H1 (cell line): ENCODE results near the gene LHFPL2.

Experiments used
- POLR2A ChIP-seq, 2 experiments: IDR thresholded peaks; 1 replicate in 1 of 2; 2 replicates in 1 of 2; pipeline ENCODE4 v1.6.1; 2011; ENCODE audit warnings: low read depth in 2 of 2, low read length in 2 of 2, mild to moderate bottlenecking in 2 of 2; ENCODE audit errors: control extremely low read depth in 1 of 2
- TF ChIP-seq, protein P1 (sequence below): IDR thresholded peaks from 2 replicates; pipeline ENCODE4 v1.6.1; 2012; ENCODE audit warnings: inconsistent platforms
- TF ChIP-seq, protein P2 (sequence below), 3 experiments: IDR thresholded peaks; 1 replicate in 2 of 3; 2 replicates in 1 of 3; pipeline versions ENCODE4 v1.5.1 to v1.6.1; 2011; ENCODE audit warnings: low read length in 3 of 3, mild to moderate bottlenecking in 3 of 3, inconsistent platforms in 2 of 3, low read depth in 1 of 3, moderate library complexity in 1 of 3; ENCODE audit not compliant: insufficient read depth in 1 of 3; ENCODE audit errors: control extremely low read depth in 1 of 3

DNA sequence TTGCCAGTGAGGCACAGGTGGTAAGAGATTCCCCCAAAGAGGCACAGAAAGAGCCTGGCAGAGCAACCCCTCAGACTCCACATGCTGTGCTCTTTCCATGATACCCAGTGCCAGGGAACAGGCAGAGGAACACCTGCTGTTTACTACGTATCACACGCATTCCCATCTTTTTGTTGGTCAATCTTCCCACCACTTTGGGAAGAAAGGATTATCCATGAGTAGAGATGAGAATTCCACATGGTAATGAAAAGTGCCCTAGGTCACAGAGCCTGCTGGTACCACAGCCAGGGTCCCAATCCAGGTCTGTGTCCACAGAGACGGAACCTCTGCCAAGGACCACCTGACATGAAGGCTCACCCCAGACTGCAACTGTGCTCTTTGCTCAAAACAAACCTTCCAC, 86.6 kb downstream of the LHFPL2 start:
- TF ChIP-seq, protein P1, sequence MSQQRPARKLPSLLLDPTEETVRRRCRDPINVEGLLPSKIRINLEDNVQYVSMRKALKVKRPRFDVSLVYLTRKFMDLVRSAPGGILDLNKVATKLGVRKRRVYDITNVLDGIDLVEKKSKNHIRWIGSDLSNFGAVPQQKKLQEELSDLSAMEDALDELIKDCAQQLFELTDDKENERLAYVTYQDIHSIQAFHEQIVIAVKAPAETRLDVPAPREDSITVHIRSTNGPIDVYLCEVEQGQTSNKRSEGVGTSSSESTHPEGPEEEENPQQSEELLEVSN, result no peak
- no peak for TF ChIP-seq POLR2A (IDR thresholded peaks at IDR 0.05; ENCODE audit: control extremely low read depth in 1 of 2, low read depth in 2 of 2, low read length in 2 of 2)
- TF ChIP-seq, protein P2, sequence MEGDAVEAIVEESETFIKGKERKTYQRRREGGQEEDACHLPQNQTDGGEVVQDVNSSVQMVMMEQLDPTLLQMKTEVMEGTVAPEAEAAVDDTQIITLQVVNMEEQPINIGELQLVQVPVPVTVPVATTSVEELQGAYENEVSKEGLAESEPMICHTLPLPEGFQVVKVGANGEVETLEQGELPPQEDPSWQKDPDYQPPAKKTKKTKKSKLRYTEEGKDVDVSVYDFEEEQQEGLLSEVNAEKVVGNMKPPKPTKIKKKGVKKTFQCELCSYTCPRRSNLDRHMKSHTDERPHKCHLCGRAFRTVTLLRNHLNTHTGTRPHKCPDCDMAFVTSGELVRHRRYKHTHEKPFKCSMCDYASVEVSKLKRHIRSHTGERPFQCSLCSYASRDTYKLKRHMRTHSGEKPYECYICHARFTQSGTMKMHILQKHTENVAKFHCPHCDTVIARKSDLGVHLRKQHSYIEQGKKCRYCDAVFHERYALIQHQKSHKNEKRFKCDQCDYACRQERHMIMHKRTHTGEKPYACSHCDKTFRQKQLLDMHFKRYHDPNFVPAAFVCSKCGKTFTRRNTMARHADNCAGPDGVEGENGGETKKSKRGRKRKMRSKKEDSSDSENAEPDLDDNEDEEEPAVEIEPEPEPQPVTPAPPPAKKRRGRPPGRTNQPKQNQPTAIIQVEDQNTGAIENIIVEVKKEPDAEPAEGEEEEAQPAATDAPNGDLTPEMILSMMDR (IDR thresholded peaks at IDR 0.05; ENCODE audit: control extremely low read depth in 1 of 3, insufficient read depth in 1 of 3, low read depth in 1 of 3, low read length in 3 of 3), result no peak
